K562 (cell line): ENCODE data around the gene STAT4. TPM values are rescaled to one million over a fixed set of nuclear protein-coding genes. Genes with fewer than 3 reads are reported as not detected.

Source experiments
- FOXJ3 ChIP-seq: sonication (generic); formaldehyde crosslinking; IDR thresholded peaks from 2 replicates; pipeline ENCODE4 v1.4.0; 2020; ENCODE audit warnings: mild to moderate bottlenecking, missing genetic modification reagents
- GMEB1 ChIP-seq: fragments of 250-450 bp; sonication (Bioruptor Pico); IDR thresholded peaks from 2 replicates; pipeline ENCODE4 v1.4.0; 2020; ENCODE audit warnings: mild to moderate bottlenecking
- RREB1 ChIP-seq: fragments of 250-450 bp; sonication (Bioruptor Pico); IDR thresholded peaks from 2 replicates; pipeline ENCODE4 v1.4.0; 2020
- TCFL5 ChIP-seq: fragments of 250-450 bp; sonication (Bioruptor Pico); conservative IDR thresholded peaks from 2 replicates; pipeline ENCODE4 v1.6.1; 2021; ENCODE audit warnings: mild to moderate bottlenecking, moderate library complexity, matching md5 sums
- polyA plus RNA-seq, 8 experiments: library from polyadenylated mRNA; depleted of rRNA in 4 of 8; stranded (reverse) in 5 of 8; unstranded in 3 of 8; fragments of >200 nt; fragmentation: Nextera tagmentation in 2 of 8; fragmentation: Illumina TruSeq in 1 of 8; extraction: Ambion mirVana in 2 of 8; extraction: Trizol in 1 of 8; gene quantifications; 2 replicates each; pipeline versions ENCODE4 v1.2.1 to v1.2.3, GENCODE V29; 2011 to 2014; ENCODE audit warnings: inconsistent platforms in 1 of 8, missing spikeins in 1 of 8
- total RNA-seq, 7 experiments: library from RNA; depleted of rRNA in 6 of 7; stranded (reverse); fragments of >200 nt in 6 of 7; fragmentation: Illumina TruSeq in 2 of 7; extraction: Trizol in 2 of 7; gene quantifications; 2 replicates each; pipeline versions ENCODE4 v1.2.1 to v1.2.3, GENCODE V29; 2011 to 2021; ENCODE audit warnings: low replicate concordance in 1 of 7

Gene STAT4
- total and polyA plus RNA-seq, 9 of the 15 experiments (the other 6 are each of a cell fraction or from before 2014, with no cell fraction given) = 0.01 to 0.06 (median 0.03) TPM; not detected in 6

- TF ChIP-seq RREB1 (CRISPR knock-in tag) (no peak), GMEB1 (CRISPR knock-in tag) (no peak), FOXJ3 (no peak), TCFL5 (CRISPR knock-in tag) (no peak)
These were observed 132.7 kb downstream of the STAT4 start (continued) for GRCh38 chr2:191018048-191018447.
